GM12891 (cell line): ENCODE data around the gene PCA3. TPM values are rescaled to one million over a fixed set of nuclear protein-coding genes. Genes with fewer than 3 reads are reported as not detected.

Source experiments
- DNase-seq: peaks from one replicate; pipeline ENCODE4 v3.0.0; 2011; ENCODE audit warnings: low spot score; ENCODE audit not compliant: insufficient read length
- FAIRE-seq: peaks from 2 replicates; lab custom pipeline; 2011; peaks lifted over from hg19 to GRCh38; lab: Jason Lieb, UNC
- PAX5 ChIP-seq: IDR thresholded peaks from 2 replicates; pipeline ENCODE4 v1.6.1; 2011; ENCODE audit warnings: low read length, moderate library complexity, mild to moderate bottlenecking; ENCODE audit not compliant: insufficient read depth, severe bottlenecking
- POLR2A ChIP-seq: IDR thresholded peaks from 2 replicates; pipeline ENCODE4 v1.6.1; 2011; ENCODE audit warnings: low read depth, low read length, control low read depth
- POLR2AphosphoS5 ChIP-seq: IDR thresholded peaks from 2 replicates; pipeline ENCODE4 v1.6.1; 2011; ENCODE audit warnings: low read depth, low read length, control low read depth
- POU2F2 ChIP-seq: IDR thresholded peaks from 2 replicates; pipeline ENCODE4 v1.6.1; 2011; ENCODE audit warnings: low read depth, mild to moderate bottlenecking, control low read depth, low read length, moderate library complexity
- SPI1 ChIP-seq: IDR thresholded peaks from 2 replicates; pipeline ENCODE4 v1.6.1; 2011; ENCODE audit warnings: low read depth, low read length, control low read depth
- TAF1 ChIP-seq: IDR thresholded peaks from 2 replicates; pipeline ENCODE4 v1.6.1; 2011; ENCODE audit warnings: low read depth, low read length, control low read depth
- polyA plus RNA-seq: library from polyadenylated mRNA; unstranded; fragments of >200 nt; gene quantifications from one replicate; pipeline ENCODE4 v1.2.1, GENCODE V29; 2012; ENCODE audit warnings: low read depth, missing spikeins, inconsistent platforms; ENCODE audit not compliant: missing spikeins

PCA3 gene
- polyA plus RNA-seq: not detected

GRCh38 chr9:76764138-76764537, at the start of gene PCA3:
PCA3 (plus strand) TSS chr9:76764438.
- DNase-seq: no peak
- FAIRE-seq: no peak
- TF ChIP-seq POLR2AphosphoS5: no peak
- TF ChIP-seq SPI1: no peak

GRCh38 chr9:76716085-76716672, 48.1 kb upstream of the PCA3 start:
- no peak for FAIRE-seq
- no peak for DNase-seq
- TF ChIP-seq POLR2A (no peak), TAF1 (no peak)

- no peak for FAIRE-seq
- DNase-seq: no peak
- TF ChIP-seq PAX5: no peak
- TF ChIP-seq POU2F2: no peak
- no peak for TF ChIP-seq POLR2A
- no peak for TF ChIP-seq TAF1
- TF ChIP-seq SPI1: no peak
- no peak for TF ChIP-seq POLR2AphosphoS5
Measured at GRCh38 chr9:76717176-76717575, 47.1 kb upstream of the PCA3 start.

- FAIRE-seq: no peak
Measured at GRCh38 chr9:76717613-76718012, 46.6 kb upstream of the PCA3 start.

GRCh38 chr9:76718166-76718565, 46.1 kb upstream of the PCA3 start:
- DNase-seq (no peak), FAIRE-seq (no peak)

More at GRCh38 chr9:76717613-76718012, 46.6 kb upstream of the PCA3 start:
- TF ChIP-seq POLR2A (no peak), POLR2AphosphoS5 (no peak), POU2F2 (no peak), TAF1 (no peak), PAX5 (no peak), SPI1 (no peak)
- DNase-seq: no peak

GRCh38 chr9:76720245-76720644, 44.0 kb upstream of the PCA3 start:
- TF ChIP-seq TAF1 (no peak), POU2F2 (no peak), POLR2A (no peak), SPI1 (no peak), POLR2AphosphoS5 (no peak), PAX5 (no peak)
- no peak for DNase-seq
- no peak for FAIRE-seq

More at GRCh38 chr9:76718166-76718565, 46.1 kb upstream of the PCA3 start:
- TF ChIP-seq POLR2AphosphoS5 (no peak), TAF1 (no peak), POLR2A (no peak), POU2F2 (no peak), SPI1 (no peak), PAX5 (no peak)

GRCh38 chr9:76725011-76725546, 39.2 kb upstream of the PCA3 start:
- TF ChIP-seq SPI1 (no peak), TAF1 (no peak), PAX5 (no peak), POLR2A (no peak), POU2F2 (no peak), POLR2AphosphoS5 (no peak)
- FAIRE-seq (no peak), DNase-seq (no peak)

- no peak for FAIRE-seq
- no peak for DNase-seq
- TF ChIP-seq POLR2A (no peak), POU2F2 (no peak), SPI1 (no peak), PAX5 (no peak), TAF1 (no peak), POLR2AphosphoS5 (no peak)
Measured at GRCh38 chr9:76725885-76726284, 38.4 kb upstream of the PCA3 start.

- DNase-seq (no peak), FAIRE-seq (no peak)
- no peak for TF ChIP-seq TAF1
- TF ChIP-seq PAX5: no peak
- no peak for TF ChIP-seq POLR2A
- TF ChIP-seq SPI1: no peak
- no peak for TF ChIP-seq POU2F2
- TF ChIP-seq POLR2AphosphoS5: no peak
Measured at GRCh38 chr9:76729116-76729515, 35.1 kb upstream of the PCA3 start.

- TF ChIP-seq POLR2AphosphoS5 (no peak), PAX5 (no peak), POLR2A (no peak), POU2F2 (no peak), TAF1 (no peak)
- DNase-seq: no peak
- FAIRE-seq: no peak
Measured at GRCh38 chr9:76729980-76730737, 34.1 kb upstream of the PCA3 start.

- DNase-seq (no peak), FAIRE-seq (no peak)
- TF ChIP-seq POLR2A (no peak), PAX5 (no peak), POLR2AphosphoS5 (no peak), POU2F2 (no peak), TAF1 (no peak), SPI1 (no peak)
Measured at GRCh38 chr9:76730801-76731200, 33.4 kb upstream of the PCA3 start.
